Endothelial cell of hepatic sinusoid (primary cell): ENCODE results near the gene AUTS2.

Experiments
- in situ Hi-C: cut with HindIII; loops from 2 replicates; pipeline ENCODE4 v1.10.0; 2017; ENCODE audit warnings: low sequenced_read_pairs

The AUTS2 gene

GRCh38 chr7:70545214-70545613 is 946.9 kb downstream of the AUTS2 start:
- in situ Hi-C loops, result no loop called here

- in situ Hi-C loops, result no loop called here
These were observed 953.9 kb downstream of the AUTS2 start for GRCh38 chr7:70552141-70552540.

DNA sequence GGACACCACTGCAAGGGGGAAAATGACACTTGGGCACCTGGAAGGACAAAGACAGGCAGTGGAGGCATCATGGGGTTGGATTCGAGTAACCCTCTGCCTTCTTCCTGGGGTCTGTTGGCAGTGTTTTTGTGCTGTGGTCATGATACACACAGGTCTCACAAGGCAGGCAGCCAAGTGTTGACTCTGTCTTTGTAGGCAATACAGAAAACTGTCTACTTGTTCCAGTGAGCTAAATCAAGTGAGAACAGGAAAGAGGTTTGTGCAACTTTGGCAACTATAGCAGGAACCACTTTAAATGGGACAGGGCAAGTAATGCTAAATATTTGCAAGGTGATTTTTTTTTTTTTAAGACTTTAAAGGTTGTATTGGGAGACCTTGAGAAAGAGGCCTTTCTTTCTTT is 955.1 kb downstream of the AUTS2 start:
- in situ Hi-C loops, result no loop called here

DNA sequence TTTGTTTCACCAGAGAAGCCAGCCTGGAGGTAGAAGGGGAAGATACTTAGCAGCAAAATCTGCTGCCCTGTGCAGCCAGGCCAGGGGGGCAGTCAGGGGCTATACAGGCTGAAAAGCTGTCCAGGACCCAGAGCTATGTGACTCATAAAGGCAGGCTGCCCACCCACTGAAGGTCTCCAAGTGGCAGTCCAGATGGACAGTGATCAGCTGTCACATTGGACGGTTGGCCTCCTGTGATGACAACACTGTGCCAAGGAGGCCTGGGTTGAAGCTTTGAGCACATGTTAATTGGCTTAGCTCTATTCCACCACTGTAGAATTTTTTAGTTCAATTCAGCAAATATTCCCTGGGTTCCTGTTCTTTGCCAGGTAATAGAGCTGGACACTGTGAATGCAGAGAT is 956.4 kb downstream of the AUTS2 start:
- in situ Hi-C loops, result no loop called here

DNA sequence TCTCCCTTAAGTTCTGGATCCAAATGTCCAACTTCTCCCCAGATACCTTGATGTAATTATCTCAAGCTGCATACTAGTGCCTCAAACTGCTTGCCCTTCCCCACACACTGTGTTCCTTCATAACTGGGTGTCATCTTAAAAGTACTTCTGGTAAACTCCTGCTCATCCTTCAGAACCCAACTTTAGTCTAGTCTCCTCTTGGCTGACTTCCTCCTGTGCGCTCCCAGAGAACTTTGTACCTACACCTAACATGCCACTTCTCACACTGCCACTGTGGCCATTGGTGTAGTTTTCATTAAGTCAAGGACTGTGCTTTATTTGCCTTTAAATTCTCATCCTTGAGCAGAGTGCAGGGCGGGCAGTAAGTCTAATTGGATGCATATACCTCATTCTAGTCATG is 958.5 kb downstream of the AUTS2 start:
- in situ Hi-C loops, result no loop called here

- in situ Hi-C loops, result no loop called here
These were observed 959.1 kb downstream of the AUTS2 start for GRCh38 chr7:70557338-70557737.

DNA sequence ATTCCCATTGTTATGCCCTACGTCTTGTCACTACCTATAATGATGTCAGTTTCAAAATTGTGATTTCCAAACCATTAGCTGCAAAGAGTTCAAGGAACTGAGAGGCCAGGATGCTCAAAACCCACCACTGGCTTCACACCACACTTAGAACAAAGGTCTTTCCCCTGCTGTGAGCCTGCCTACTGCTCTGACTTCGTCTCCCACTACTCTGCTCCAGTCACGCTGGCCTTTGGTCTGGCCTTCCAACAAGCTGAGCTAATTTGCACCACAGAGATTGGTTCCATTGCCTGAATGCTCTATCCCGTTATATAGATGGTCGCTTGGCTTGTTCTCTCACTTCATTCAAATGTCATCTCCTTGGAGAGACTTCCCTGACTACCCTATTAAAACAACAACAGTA is 961.5 kb downstream of the AUTS2 start:
- in situ Hi-C loops, result loop anchor here (5.0 kb wide), 1 partner anchor 58 kb away; no protein-coding TSS in a partner anchor

- in situ Hi-C loops, result loop anchor here (5.0 kb wide), 1 partner anchor 62 kb away; no protein-coding TSS in a partner anchor
These were observed 965.7 kb downstream of the AUTS2 start for GRCh38 chr7:70563960-70564359.

- in situ Hi-C loops, result no loop called here
These were observed 967.6 kb downstream of the AUTS2 start for GRCh38 chr7:70565721-70566370.

- in situ Hi-C loops, result no loop called here
These were observed 968.4 kb downstream of the AUTS2 start for GRCh38 chr7:70566671-70567070.

DNA sequence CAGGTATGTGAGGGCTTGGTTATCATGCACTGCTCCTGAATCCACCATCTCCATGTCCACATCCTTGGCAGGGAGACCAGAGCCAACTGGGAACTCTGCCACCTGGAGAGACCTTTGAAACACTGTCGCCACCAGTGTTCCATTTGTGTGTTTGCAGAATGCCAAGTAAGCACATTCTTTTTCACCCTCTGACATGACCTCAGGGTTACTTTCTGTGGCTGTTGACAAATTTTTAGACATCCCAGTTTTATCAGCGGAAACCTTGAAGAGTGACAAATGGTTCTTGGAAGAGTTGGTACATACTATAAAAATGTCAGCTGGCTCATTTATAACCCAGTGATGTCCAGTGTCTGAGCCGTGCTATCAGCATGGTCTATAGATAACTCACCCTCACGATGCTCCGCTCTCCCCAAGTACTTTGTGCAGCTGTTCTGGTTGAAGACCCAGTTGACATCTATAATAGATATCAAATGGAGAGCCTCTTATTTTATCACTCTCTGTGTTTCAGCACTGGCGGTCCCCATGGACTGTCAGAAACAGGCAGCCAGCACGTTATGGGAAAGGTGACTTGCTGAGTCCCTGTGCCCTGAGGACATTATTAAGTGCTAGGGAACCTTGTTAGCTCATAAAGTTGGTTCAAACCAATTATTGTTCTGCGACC is 970.5 kb downstream of the AUTS2 start:
- in situ Hi-C loops, result no loop called here

GRCh38 chr7:70569335-70569819 is 971.1 kb downstream of the AUTS2 start:
- in situ Hi-C loops, result no loop called here

- in situ Hi-C loops, result no loop called here
These were observed 971.8 kb downstream of the AUTS2 start for GRCh38 chr7:70570029-70570428.

DNA sequence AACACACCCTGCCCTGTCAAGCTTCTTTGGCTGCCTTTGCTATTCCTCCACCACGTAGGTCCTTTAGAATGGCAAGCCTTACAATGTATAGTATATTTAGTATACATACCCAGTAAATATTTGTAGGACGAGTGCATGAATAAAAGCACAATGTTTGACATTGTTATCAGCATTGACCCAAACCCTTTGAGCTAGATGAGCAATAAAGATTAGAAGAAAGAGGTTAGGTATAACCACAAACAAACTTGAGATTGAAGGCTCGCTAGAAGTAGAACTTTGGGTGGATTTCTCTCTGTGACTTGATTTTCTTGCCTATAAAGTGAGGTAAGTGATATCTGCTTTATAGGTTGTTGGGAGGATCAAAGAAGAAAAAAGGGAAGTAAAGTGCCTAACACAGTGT is 972.7 kb downstream of the AUTS2 start:
- in situ Hi-C loops, result no loop called here

DNA sequence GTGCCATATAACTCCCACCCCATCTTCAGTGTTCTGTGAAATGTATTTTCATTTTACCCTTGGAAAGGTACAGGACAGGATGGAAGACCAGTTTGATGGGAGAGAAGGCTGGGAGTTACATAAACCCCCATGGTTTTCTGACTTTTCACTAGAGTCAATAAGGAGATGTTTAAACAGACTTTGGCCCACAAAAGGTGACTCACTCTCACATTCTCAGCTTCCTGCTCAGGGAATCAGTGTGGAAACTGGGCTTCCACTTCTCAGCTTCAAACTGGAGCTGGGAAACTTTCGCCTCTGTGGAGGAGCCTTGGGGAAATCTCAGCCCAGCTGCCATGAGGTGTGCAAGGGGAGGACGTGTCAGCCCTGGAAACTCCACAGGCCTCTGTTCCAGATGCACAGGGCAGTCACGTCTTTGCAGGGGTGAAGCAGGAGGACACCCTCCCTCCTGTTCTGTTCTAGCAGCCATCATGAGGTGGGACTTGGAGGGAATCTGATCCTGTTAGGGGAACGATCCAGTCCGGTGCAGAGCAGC is 973.2 kb downstream of the AUTS2 start:
- in situ Hi-C loops, result no loop called here

GRCh38 chr7:70571961-70572360 is 973.7 kb downstream of the AUTS2 start:
- in situ Hi-C loops, result no loop called here

- in situ Hi-C loops, result no loop called here
These were observed 974.3 kb downstream of the AUTS2 start for GRCh38 chr7:70572571-70572970.

DNA sequence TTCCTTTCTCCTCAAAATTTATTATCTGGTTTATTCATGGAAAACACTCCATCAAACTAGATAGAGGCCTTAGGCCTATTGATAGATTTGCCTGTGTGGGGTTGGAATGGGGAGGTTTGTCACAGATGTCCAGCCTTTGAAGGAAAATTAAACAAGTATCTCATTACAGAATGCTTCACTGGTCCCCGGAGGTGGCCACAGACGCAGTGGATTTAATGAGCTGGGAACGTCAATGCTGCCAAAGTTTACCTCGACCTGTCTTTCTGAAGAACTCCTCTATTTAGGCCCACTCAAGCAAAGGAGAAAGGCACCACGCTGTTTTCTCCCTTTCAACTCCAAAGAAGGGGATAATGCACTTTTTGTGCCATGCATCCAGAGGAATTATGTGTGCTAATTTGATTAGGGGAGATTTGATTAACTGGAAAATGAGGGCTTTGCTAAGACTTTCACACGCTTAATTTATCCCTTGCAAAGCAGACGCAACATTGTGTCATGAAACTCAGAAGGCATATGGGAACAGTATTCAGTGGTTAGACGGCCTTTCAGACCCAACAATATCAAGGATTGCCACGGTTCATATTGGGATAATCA is 974.9 kb downstream of the AUTS2 start:
- in situ Hi-C loops, result no loop called here

- in situ Hi-C loops, result no loop called here
These were observed 975.4 kb downstream of the AUTS2 start for GRCh38 chr7:70573696-70574095.

DNA sequence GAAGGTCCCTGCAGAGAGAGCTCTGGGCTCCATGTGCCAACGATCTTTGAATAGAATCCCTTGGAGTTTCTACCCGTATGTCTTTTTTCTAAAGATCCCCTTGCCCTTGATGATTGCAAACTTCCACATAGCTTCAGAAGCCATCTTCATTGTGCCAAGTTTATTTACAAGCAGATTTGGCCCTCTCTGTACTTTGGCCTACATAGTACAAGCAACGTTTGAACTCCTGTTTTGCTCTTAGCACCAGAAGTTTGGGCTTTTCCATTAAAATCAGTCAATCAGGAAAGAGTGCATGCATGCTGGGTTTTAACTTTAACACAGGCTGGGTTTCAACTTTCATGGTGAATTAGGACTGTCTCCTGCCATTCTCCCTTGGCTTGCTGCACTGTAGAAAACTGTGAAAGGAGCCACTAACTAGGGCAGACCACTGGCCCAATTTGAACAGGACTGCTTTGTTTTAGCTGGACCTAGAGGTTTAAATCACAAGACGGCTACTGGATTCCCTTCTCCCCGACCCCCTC is 976.1 kb downstream of the AUTS2 start:
- in situ Hi-C loops, result no loop called here

DNA sequence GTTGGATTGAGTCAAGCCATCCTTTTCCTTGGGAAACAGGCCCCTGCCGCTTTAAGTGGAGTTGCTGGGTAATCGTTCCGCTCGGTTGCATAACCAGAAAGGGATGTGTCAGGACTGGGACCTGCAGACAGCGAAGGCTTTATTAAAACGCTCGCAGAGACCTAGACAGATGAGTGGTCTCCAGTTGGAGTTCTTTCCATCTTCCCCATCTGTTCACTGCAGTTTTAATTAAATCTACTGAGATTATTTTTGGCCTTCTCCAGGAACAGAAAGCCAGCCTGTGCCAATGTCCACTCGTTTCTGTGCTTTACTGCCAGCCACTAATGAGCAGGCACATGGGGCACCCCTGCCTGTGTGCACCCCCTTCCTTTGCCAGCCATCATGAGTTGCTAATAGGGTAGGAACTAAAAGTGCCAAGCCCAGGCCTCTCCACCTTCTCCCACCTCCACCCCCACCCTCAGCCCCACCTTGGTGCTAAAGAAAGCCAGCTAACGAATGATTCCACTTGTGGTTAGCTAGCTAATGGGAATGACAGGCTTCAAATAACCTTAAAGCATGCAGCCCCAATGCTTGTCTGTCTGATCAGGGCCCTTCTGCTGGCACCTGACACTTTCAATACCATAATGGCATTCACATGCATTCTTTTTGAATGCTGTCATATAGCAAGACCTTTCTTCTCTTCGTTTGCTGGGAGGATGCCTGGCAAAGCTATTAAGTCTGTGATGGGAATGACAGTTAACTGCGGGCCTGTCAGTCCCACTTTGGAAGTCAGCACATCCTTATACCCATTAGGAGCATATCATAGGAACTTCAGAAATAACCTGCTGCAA is 976.9 kb downstream of the AUTS2 start:
- in situ Hi-C loops, result no loop called here
